IMR-90 (cell line): Measurements from ENCODE around the gene KIF25. TPM values are rescaled to one million over a fixed set of nuclear protein-coding genes. Genes with fewer than 3 reads are reported as not detected.

Source experiments
- ATAC-seq: fragments of 200-7000 bp; cut with Tn5 transposase; 2 replicates; pipeline ENCODE4 v1.9.1; 2020; ENCODE audit warnings: low read depth, mild to moderate bottlenecking, moderate library complexity
- BruUV-seq: library from RNA; stranded (reverse); fragments of 400-500 nt; replicated peaks from 2 replicates; lab custom pipeline; 2021; lab: Mats Ljungman, UMichigan
- CTCF ChIA-PET: fragments of 300-600 bp; formaldehyde crosslinking; extraction: SDS; loops from one replicate; lab custom pipeline; 2021; ENCODE audit warnings: antibody characterized with exemption; lab: Yijun Ruan, JAX
- POLR2A ChIA-PET: fragments of 300-600 bp; sonication (Branson Sonifier 250); formaldehyde crosslinking; loops from one replicate; lab custom pipeline; 2022; ENCODE audit warnings: antibody characterized with exemption; ENCODE audit not compliant: unreplicated experiment; lab: Charles Lee
- DNase-seq: peaks from one replicate; pipeline ENCODE4 v3.0.0; 2013
- H2AFZ ChIP-seq: replicated peaks from 2 replicates; pipeline ENCODE3; 2013; ENCODE audit warnings: low read length, mild to moderate bottlenecking; ENCODE audit not compliant: poor library complexity
- H2AK5ac ChIP-seq: 2 replicates; pipeline ENCODE4 v1.6.1; 2013; ENCODE audit warnings: low read depth, low read length, inconsistent platforms
- H2AK9ac ChIP-seq: replicated peaks from 2 replicates; pipeline ENCODE3; 2013; ENCODE audit warnings: mild to moderate bottlenecking, low read depth, low read length, moderate library complexity; ENCODE audit not compliant: poor library complexity
- H2BK120ac ChIP-seq: 2 replicates; pipeline ENCODE4 v1.6.1; 2013; ENCODE audit warnings: low read depth, low read length, inconsistent platforms
- H2BK15ac ChIP-seq: 3 replicates; pipeline ENCODE4 v1.6.1; 2013; ENCODE audit warnings: low read depth, low read length, inconsistent platforms
- H2BK20ac ChIP-seq: 2 replicates; pipeline ENCODE4 v1.6.1; 2013; ENCODE audit warnings: low read depth, mild to moderate bottlenecking, inconsistent platforms, low read length, moderate library complexity
- H2BK5ac ChIP-seq: 2 replicates; pipeline ENCODE4 v1.6.1; 2013; ENCODE audit warnings: mild to moderate bottlenecking, low read depth, low read length, inconsistent platforms; ENCODE audit not compliant: poor library complexity, severe bottlenecking
- H3K14ac ChIP-seq: replicated peaks from 2 replicates; pipeline ENCODE4 v1.6.1; 2013; ENCODE audit warnings: low read depth, low read length, inconsistent platforms
- H3K18ac ChIP-seq: 2 replicates; pipeline ENCODE4 v1.6.1; 2013; ENCODE audit warnings: low read depth, low read length, control low read depth
- H3K23ac ChIP-seq: 2 replicates; pipeline ENCODE4 v1.6.1; 2013; ENCODE audit warnings: low read depth, low read length, inconsistent platforms
- H3K27ac ChIP-seq: 2 replicates; pipeline ENCODE4 v1.5.1; 2013; ENCODE audit warnings: mild to moderate bottlenecking, control low read depth, low read length; ENCODE audit not compliant: insufficient read depth
- H3K27me3 ChIP-seq: 2 replicates; pipeline ENCODE4 v1.6.1; 2013; ENCODE audit warnings: low read length; ENCODE audit not compliant: control insufficient read depth, insufficient read depth
- H3K36me3 ChIP-seq: 2 replicates; pipeline ENCODE4 v1.6.1; 2013; ENCODE audit warnings: low read length, mixed read lengths; ENCODE audit not compliant: control insufficient read depth, insufficient read depth
- H3K4ac ChIP-seq: 2 replicates; pipeline ENCODE4 v1.6.1; 2013; ENCODE audit warnings: low read depth, low read length, inconsistent platforms
- H3K4me1 ChIP-seq: 2 replicates; pipeline ENCODE4 v1.6.1; 2013; ENCODE audit warnings: low read length, mixed read lengths; ENCODE audit not compliant: control insufficient read depth, insufficient read depth
- H3K4me2 ChIP-seq: 2 replicates; pipeline ENCODE4 v1.6.1; 2013; ENCODE audit warnings: low read depth, mild to moderate bottlenecking, control low read depth, low read length, moderate library complexity
- H3K4me3 ChIP-seq: 2 replicates; pipeline ENCODE4 v1.5.1; 2013; ENCODE audit warnings: low read depth, mild to moderate bottlenecking, control low read depth, low read length, moderate library complexity; ENCODE audit not compliant: insufficient read depth
- H3K56ac ChIP-seq: 2 replicates; pipeline ENCODE4 v1.6.1; 2013; ENCODE audit warnings: low read length, inconsistent platforms; ENCODE audit not compliant: insufficient read depth; ENCODE audit errors: extremely low read depth
- H3K79me1 ChIP-seq, 2 experiments: 2 replicates each; pipeline ENCODE4 v1.6.1; 2013; ENCODE audit warnings: low read length in 2 of 2, inconsistent platforms in 1 of 2, low read depth in 1 of 2
- H3K9ac ChIP-seq: 2 replicates; pipeline ENCODE4 v1.6.1; 2013; ENCODE audit warnings: low read depth, low read length, control low read depth
- H3K9me1 ChIP-seq: 2 replicates; pipeline ENCODE4 v1.6.1; 2013; ENCODE audit warnings: low read length, inconsistent platforms; ENCODE audit not compliant: insufficient read depth
- H3K9me3 ChIP-seq: 2 replicates; pipeline ENCODE4 v1.6.1; 2013; ENCODE audit warnings: low read length; ENCODE audit not compliant: control insufficient read depth, insufficient read depth
- H4K20me1 ChIP-seq: 2 replicates; pipeline ENCODE4 v1.6.1; 2013; ENCODE audit warnings: low read length, inconsistent platforms; ENCODE audit not compliant: insufficient read depth
- H4K5ac ChIP-seq: 2 replicates; pipeline ENCODE4 v1.6.1; 2013; ENCODE audit warnings: mild to moderate bottlenecking, low read depth, low read length, control low read depth
- H4K8ac ChIP-seq, 2 experiments: 2 replicates each; pipeline ENCODE4 v1.6.1; 2013; ENCODE audit warnings: low read depth in 2 of 2, low read length in 2 of 2, control low read depth in 1 of 2, inconsistent platforms in 1 of 2
- H4K91ac ChIP-seq: 2 replicates; pipeline ENCODE4 v1.6.1; 2013; ENCODE audit warnings: low read depth, low read length, inconsistent platforms; ENCODE audit not compliant: insufficient read depth
- CEBPB ChIP-seq: IDR thresholded peaks from 2 replicates; pipeline ENCODE4 v1.6.1; 2012; ENCODE audit warnings: low read depth, low read length, improper control_type of control experiment
- CHD1 ChIP-seq: IDR thresholded peaks from 2 replicates; pipeline ENCODE4 v1.6.1; 2012; ENCODE audit warnings: low read depth, low read length, improper control_type of control experiment
- CTCF ChIP-seq: conservative IDR thresholded peaks from 2 replicates; pipeline ENCODE4 v1.5.1; 2012; ENCODE audit warnings: mild to moderate bottlenecking, low read depth, low read length, improper control_type of control experiment
- ELK1 ChIP-seq: fragments of 150-350 bp; IDR thresholded peaks from 2 replicates; pipeline ENCODE4 v1.6.1; 2016; ENCODE audit warnings: low read depth, mild to moderate bottlenecking, low read length, moderate library complexity, borderline replicate concordance
- FOS ChIP-seq: fragments of 150-350 bp; IDR thresholded peaks from 2 replicates; pipeline ENCODE4 v1.6.1; 2016; ENCODE audit warnings: low read depth, low read length
- MAFK ChIP-seq: IDR thresholded peaks from 2 replicates; pipeline ENCODE4 v1.6.1; 2012; ENCODE audit warnings: low read depth, low read length, improper control_type of control experiment
- MAZ ChIP-seq: IDR thresholded peaks from 2 replicates; pipeline ENCODE4 v1.6.1; 2012; ENCODE audit warnings: low read depth, mild to moderate bottlenecking, low read length, improper control_type of control experiment, moderate library complexity, borderline replicate concordance
- NFE2L2 ChIP-seq: fragments of 150-350 bp; IDR thresholded peaks from 2 replicates; pipeline ENCODE4 v1.6.1; 2016; ENCODE audit warnings: low read depth, mild to moderate bottlenecking, low read length
- RAD21 ChIP-seq: IDR thresholded peaks from 2 replicates; pipeline ENCODE4 v1.6.1; 2012; ENCODE audit warnings: low read length, improper control_type of control experiment
- RCOR1 ChIP-seq: IDR thresholded peaks from 2 replicates; pipeline ENCODE4 v1.6.1; 2012; ENCODE audit warnings: mild to moderate bottlenecking, low read length, improper control_type of control experiment; ENCODE audit not compliant: insufficient replicate concordance
- RFX5 ChIP-seq: IDR thresholded peaks from 2 replicates; pipeline ENCODE4 v1.8.0; 2012; ENCODE audit warnings: low read depth, mild to moderate bottlenecking, low read length, moderate library complexity
- SMC3 ChIP-seq: fragments of 150-350 bp; IDR thresholded peaks from 2 replicates; pipeline ENCODE4 v1.6.1; 2016; ENCODE audit warnings: low read depth, mild to moderate bottlenecking, antibody characterized with exemption, low read length, moderate library complexity
- USF2 ChIP-seq: fragments of 150-350 bp; IDR thresholded peaks from 2 replicates; pipeline ENCODE4 v1.6.1; 2017; ENCODE audit warnings: mild to moderate bottlenecking, antibody characterized with exemption, low read length, low read depth
- WGBS, 2 experiments: methylation state at CpG; one replicate each; pipeline versions ENCODE4 v1.1.5 to v1.1.7; 2013; ENCODE audit warnings: missing lambda C conversion rate in 2 of 2; ENCODE audit not compliant: insufficient read length in 1 of 2; ENCODE audit errors: extremely low coverage in 2 of 2; 5-methylcytosine and 5-hydroxymethylcytosine counted together
- dilution Hi-C: fragments of 300-500 bp; cut with HindIII; formaldehyde crosslinking; loops from one replicate; pipeline ENCODE4 v1.14.3; 2018; ENCODE audit warnings: low sequenced_read_pairs; ENCODE audit not compliant: unreplicated experiment
- in situ Hi-C: fragments of 300-500 bp; cut with MboI; formaldehyde crosslinking; loops from 3 replicates; pipeline ENCODE4 v1.14.3; 2019; ENCODE audit warnings: low sequenced_read_pairs, inconsistent platforms, mixed read lengths
- intact Hi-C: fragments of 100-400 bp; cut with micrococcal nuclease; formaldehyde crosslinking; loops from 2 replicates; pipeline ENCODE4 v1.10.0; 2022
- polyA plus RNA-seq, 3 experiments: library from polyadenylated mRNA; depleted of rRNA; stranded (reverse); fragments of >200 nt; gene quantifications; 2 replicates each; pipeline ENCODE4 v1.2.3, GENCODE V29; 2012; ENCODE audit warnings: low replicate concordance in 1 of 3
- total RNA-seq: library from RNA; depleted of rRNA; stranded (reverse); fragments of >200 nt; gene quantifications from 2 replicates; pipeline ENCODE4 v1.2.3, GENCODE V29; 2012

Gene KIF25
- total and polyA plus RNA-seq, 2 of the 4 experiments (the other 2 are of a cell fraction), result not detected

- POLR2A ChIA-PET, result no interaction called here
Observed at GRCh38 chr6:168014428-168014827, 17.0 kb downstream of the KIF25 start.

More at GRCh38 chr6:168014428-168014827, 17.0 kb downstream of the KIF25 start:
- H3K36me3 ChIP-seq, result no peaks in the 10 kb centered on the region
- H3K14ac ChIP-seq, result no peak overlapping the region
- TF ChIP-seq CTCF, result no peak
- no peak for TF ChIP-seq CHD1
- no peak for TF ChIP-seq CEBPB
- no peak for TF ChIP-seq RAD21
- no peak for TF ChIP-seq MAZ
- TF ChIP-seq SMC3, result no peak
- TF ChIP-seq NFE2L2, result no peak
- TF ChIP-seq ELK1, result no peak
- TF ChIP-seq FOS, result no peak
- no peak for TF ChIP-seq MAFK
- TF ChIP-seq RCOR1, result no peak
- no peak for TF ChIP-seq RFX5
- no peak for TF ChIP-seq USF2
- no peaks in the 10 kb centered on the region for H3K4me1 ChIP-seq
- intact Hi-C loops (no loop called here), dilution Hi-C loops (no loop called here), in situ Hi-C loops (no loop called here)
- H3K4me2 ChIP-seq, result no peak overlapping the region
- no peak overlapping the region for H3K56ac ChIP-seq
- no peak overlapping the region for H3K4ac ChIP-seq
- no peaks in the 10 kb centered on the region for H4K20me1 ChIP-seq
- no peak overlapping the region for H3K23ac ChIP-seq
- H2BK120ac ChIP-seq, result no peak overlapping the region
- no peak overlapping the region for H2BK5ac ChIP-seq
- no peak overlapping the region for H4K8ac ChIP-seq
- no peak overlapping the region for H4K5ac ChIP-seq
- H4K91ac ChIP-seq, result no peak overlapping the region
- H3K27me3 ChIP-seq, result peaks cover 12% of the 10 kb centered on the region
- no peak overlapping the region for H2AFZ ChIP-seq
- whole genome bisulfite sequencing, 2 experiments, result no CpG with 5 or more reads among the region's 6 CpGs
- H3K27ac ChIP-seq, result no peak overlapping the region
- H2BK20ac ChIP-seq, result no peak overlapping the region
- peaks cover 25% of the 10 kb centered on the region for H3K9me3 ChIP-seq
- no peak overlapping the region for H2AK5ac ChIP-seq
- no peaks in the 10 kb centered on the region for H3K9me1 ChIP-seq
- CTCF ChIA-PET, result no interaction called here
- DNase-seq, result no peak
- no peak overlapping the region for H2BK15ac ChIP-seq
- no TSS peak for BruUV-seq
- no peak overlapping the region for H3K4me3 ChIP-seq
- no peak overlapping the region for H3K18ac ChIP-seq
- H3K9ac ChIP-seq, result no peak overlapping the region
- H2AK9ac ChIP-seq, result no peak overlapping the region
- H3K79me1 ChIP-seq, result no peaks in the 10 kb centered on the region
- no peak for ATAC-seq
